ENCODE measurements around the gene RABGAP1L. TPM values are rescaled to one million over a fixed set of nuclear protein-coding genes. Genes with fewer than 3 reads are reported as not detected.

RABGAP1L gene
- total and polyA plus RNA-seq, 2 of the 4 experiments (the other 2 are of a cell fraction): 7.9 to 26.7 TPM

- BruUV-seq (replicated peaks): no TSS peak
- ATAC-seq (ENCODE audit: low read depth) (no peak), DNase-seq (no peak)
- no peak overlapping the region for H2BK5ac ChIP-seq (ENCODE audit: low read depth, low read length, poor library complexity, severe bottlenecking)
- H2AFZ ChIP-seq (replicated peaks; ENCODE audit: low read length, poor library complexity): no peak overlapping the region
- H3K14ac ChIP-seq (replicated peaks; ENCODE audit: low read depth, low read length): no peak overlapping the region
- H3K9ac ChIP-seq (ENCODE audit: low read depth, low read length): no peak overlapping the region
- no peak overlapping the region for H4K91ac ChIP-seq (ENCODE audit: insufficient read depth, low read depth, low read length)
- no peak overlapping the region for H4K5ac ChIP-seq (ENCODE audit: low read depth, low read length)
- no peaks in the 10 kb centered on the region for H3K36me3 ChIP-seq (ENCODE audit: control insufficient read depth, insufficient read depth, low read length)
- no peaks in the 10 kb centered on the region for H3K9me3 ChIP-seq (ENCODE audit: control insufficient read depth, insufficient read depth, low read length)
- no peaks in the 10 kb centered on the region for H3K27me3 ChIP-seq (ENCODE audit: control insufficient read depth, insufficient read depth, low read length)
- no peak overlapping the region for H3K18ac ChIP-seq (ENCODE audit: low read depth, low read length)
- no peak overlapping the region for H2AK9ac ChIP-seq (replicated peaks; ENCODE audit: low read depth, low read length, poor library complexity)
- no peak overlapping the region for H2BK20ac ChIP-seq (ENCODE audit: low read depth, low read length)
- H3K56ac ChIP-seq (ENCODE audit: extremely low read depth, insufficient read depth, low read length): no peak overlapping the region
- in situ Hi-C loops (cut with MboI; ENCODE audit: low sequenced_read_pairs): no loop called here
- dilution Hi-C loops (cut with HindIII; ENCODE audit: low sequenced_read_pairs, unreplicated experiment): no loop called here
- 0 out of 2 replicates have a peak, but pooled peaks cover 2% of the 10 kb centered on the region for H3K4me1 ChIP-seq (ENCODE audit: control insufficient read depth, insufficient read depth, low read length)
- no peak overlapping the region for H2BK120ac ChIP-seq (ENCODE audit: low read depth, low read length)
- ChIA-PET POLR2A (ENCODE audit: unreplicated experiment) (no interaction called here), CTCF (interaction anchor here (0.5 to 1.2 kb wide), 2 partner anchors 16 to 26 kb away, joined by 3 to 5 read pairs; no protein-coding TSS in a partner anchor)
- no peaks in the 10 kb centered on the region for H4K20me1 ChIP-seq (ENCODE audit: insufficient read depth, low read length)
- no peak overlapping the region for H3K4me3 ChIP-seq (ENCODE audit: insufficient read depth, low read depth, low read length)
- H3K4me2 ChIP-seq (ENCODE audit: low read depth, low read length): no peak overlapping the region
- no peak overlapping the region for H4K8ac ChIP-seq (ENCODE audit: low read depth in 2 of 2, low read length in 2 of 2)
- H2AK5ac ChIP-seq (ENCODE audit: low read depth, low read length): no peak overlapping the region
- H3K79me1 ChIP-seq (ENCODE audit: low read depth in 1 of 2, low read length in 2 of 2): peaks cover 3% of the 10 kb centered on the region in 2 experiments; a peak in 1 of 4 replicates
- WGBS, 2 experiments (ENCODE audit: extremely low coverage in 2 of 2, insufficient read length in 1 of 2): no CpG with 5 or more reads among the region's 4 CpGs
- H3K4ac ChIP-seq (ENCODE audit: low read depth, low read length): no peak overlapping the region
- H3K9me1 ChIP-seq (ENCODE audit: insufficient read depth, low read length): peaks cover 2% of the 10 kb centered on the region; the same call in 1 of the 2 replicates
- intact Hi-C loops (cut with micrococcal nuclease): no loop called here
- H2BK15ac ChIP-seq (ENCODE audit: low read depth, low read length): no peak overlapping the region
- TF ChIP-seq USF2 (IDR thresholded peaks at IDR 0.05; ENCODE audit: low read depth, low read length) (no peak), FOS (IDR thresholded peaks at IDR 0.05; ENCODE audit: low read depth, low read length) (no peak), BHLHE40 (IDR thresholded peaks at IDR 0.05; ENCODE audit: low read depth, low read length) (no peak), CHD1 (IDR thresholded peaks at IDR 0.05; ENCODE audit: low read depth, low read length) (no peak), MXI1 (IDR thresholded peaks at IDR 0.05; ENCODE audit: borderline replicate concordance, low read depth, low read length) (no peak), ELK1 (IDR thresholded peaks at IDR 0.05; ENCODE audit: borderline replicate concordance, low read depth, low read length) (no peak), NFE2L2 (IDR thresholded peaks at IDR 0.05; ENCODE audit: low read depth, low read length) (no peak), SMC3 (IDR thresholded peaks at IDR 0.05; ENCODE audit: low read depth, low read length) (no peak), CEBPB (IDR thresholded peaks at IDR 0.05; ENCODE audit: low read depth, low read length) (no peak), RAD21 (IDR thresholded peaks at IDR 0.05; ENCODE audit: low read length) (no peak), MAFK (IDR thresholded peaks at IDR 0.05; ENCODE audit: low read depth, low read length) (no peak), MAZ (IDR thresholded peaks at IDR 0.05; ENCODE audit: borderline replicate concordance, low read depth, low read length) (no peak)
- no peak overlapping the region for H3K27ac ChIP-seq (ENCODE audit: insufficient read depth, low read length)
- no peak overlapping the region for H3K23ac ChIP-seq (ENCODE audit: low read depth, low read length)
Observed at GRCh38 chr1:174189428-174190062, 30.2 kb downstream of the RABGAP1L start.
